Progenitor cell of endocrine pancreas (in vitro differentiated cells): ENCODE data around the gene RBM8A. TPM values are rescaled to one million over a fixed set of nuclear protein-coding genes. Genes with fewer than 3 reads are reported as not detected.

Experiments used
- DNase-seq: peaks from one replicate; pipeline ENCODE4 v3.0.0; 2021; ENCODE audit warnings: low spot score; ENCODE audit not compliant: unreplicated experiment
- H3K27ac Mint-ChIP-seq: 2 replicates; pipeline ENCODE4 v1.8.0; 2021; ENCODE audit warnings: mild to moderate bottlenecking, moderate library complexity, mixed read lengths
- H3K27me3 Mint-ChIP-seq: 2 replicates; pipeline ENCODE4 v1.8.0; 2021; ENCODE audit warnings: mixed read lengths
- H3K36me3 Mint-ChIP-seq: 2 replicates; pipeline ENCODE4 v1.8.0; 2022; ENCODE audit warnings: mixed read lengths; ENCODE audit not compliant: insufficient read depth
- H3K4me1 Mint-ChIP-seq: 2 replicates; pipeline ENCODE4 v1.8.0; 2021; ENCODE audit warnings: low read depth, mixed read lengths
- H3K4me3 Mint-ChIP-seq: 2 replicates; pipeline ENCODE4 v1.8.0; 2021; ENCODE audit warnings: low read depth, mild to moderate bottlenecking, moderate library complexity, mixed read lengths
- H3K9me3 Mint-ChIP-seq: 2 replicates; pipeline ENCODE4 v1.8.0; 2021; ENCODE audit warnings: low read depth, mixed read lengths
- total RNA-seq: library from RNA; stranded (reverse); gene quantifications from 2 replicates; pipeline ENCODE4 v1.2.1, GENCODE V29; 2021
- TF ChIP-seq, protein P1 (sequence below): fragments of 200-600 bp; sonication (generic); IDR thresholded peaks from one replicate; pipeline ENCODE4 v1.5.0; 2021; ENCODE audit warnings: antibody characterized with exemption, mild to moderate bottlenecking; ENCODE audit not compliant: unreplicated experiment

RBM8A gene
- total RNA-seq, 1 donor from 2014 or later: 173 TPM

DNA sequence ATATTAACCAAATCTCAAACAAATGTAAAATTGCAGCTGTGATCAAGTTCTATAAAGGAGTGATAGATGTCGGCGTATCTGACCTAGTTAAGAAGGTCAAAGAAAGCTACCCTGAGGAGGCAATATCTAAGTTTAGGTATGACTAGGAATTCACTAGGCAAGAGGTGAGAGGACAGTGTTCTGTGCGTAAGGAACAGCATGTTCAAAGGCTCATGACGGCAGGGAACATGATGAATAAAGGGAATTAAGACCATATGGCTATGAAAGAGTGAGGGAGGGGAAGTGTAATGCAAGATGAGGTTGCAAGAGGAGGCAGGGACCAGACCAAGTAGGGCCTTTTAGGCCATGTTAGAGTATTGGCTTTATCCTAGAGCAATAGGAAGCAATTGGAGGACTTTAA is 21.9 kb upstream of the RBM8A start:
- Mint-ChIP-seq H3K36me3 (no peaks in the 10 kb centered on the region), H3K4me1 (peaks cover 2% of the 10 kb centered on the region), H3K9me3 (no peaks in the 10 kb centered on the region), H3K27ac (no peak overlapping the region), H3K4me3 (no peak overlapping the region), H3K27me3 (peaks cover 29% of the 10 kb centered on the region)
- TF ChIP-seq, protein P1, sequence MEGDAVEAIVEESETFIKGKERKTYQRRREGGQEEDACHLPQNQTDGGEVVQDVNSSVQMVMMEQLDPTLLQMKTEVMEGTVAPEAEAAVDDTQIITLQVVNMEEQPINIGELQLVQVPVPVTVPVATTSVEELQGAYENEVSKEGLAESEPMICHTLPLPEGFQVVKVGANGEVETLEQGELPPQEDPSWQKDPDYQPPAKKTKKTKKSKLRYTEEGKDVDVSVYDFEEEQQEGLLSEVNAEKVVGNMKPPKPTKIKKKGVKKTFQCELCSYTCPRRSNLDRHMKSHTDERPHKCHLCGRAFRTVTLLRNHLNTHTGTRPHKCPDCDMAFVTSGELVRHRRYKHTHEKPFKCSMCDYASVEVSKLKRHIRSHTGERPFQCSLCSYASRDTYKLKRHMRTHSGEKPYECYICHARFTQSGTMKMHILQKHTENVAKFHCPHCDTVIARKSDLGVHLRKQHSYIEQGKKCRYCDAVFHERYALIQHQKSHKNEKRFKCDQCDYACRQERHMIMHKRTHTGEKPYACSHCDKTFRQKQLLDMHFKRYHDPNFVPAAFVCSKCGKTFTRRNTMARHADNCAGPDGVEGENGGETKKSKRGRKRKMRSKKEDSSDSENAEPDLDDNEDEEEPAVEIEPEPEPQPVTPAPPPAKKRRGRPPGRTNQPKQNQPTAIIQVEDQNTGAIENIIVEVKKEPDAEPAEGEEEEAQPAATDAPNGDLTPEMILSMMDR: no peak
- DNase-seq: no peak

DNA sequence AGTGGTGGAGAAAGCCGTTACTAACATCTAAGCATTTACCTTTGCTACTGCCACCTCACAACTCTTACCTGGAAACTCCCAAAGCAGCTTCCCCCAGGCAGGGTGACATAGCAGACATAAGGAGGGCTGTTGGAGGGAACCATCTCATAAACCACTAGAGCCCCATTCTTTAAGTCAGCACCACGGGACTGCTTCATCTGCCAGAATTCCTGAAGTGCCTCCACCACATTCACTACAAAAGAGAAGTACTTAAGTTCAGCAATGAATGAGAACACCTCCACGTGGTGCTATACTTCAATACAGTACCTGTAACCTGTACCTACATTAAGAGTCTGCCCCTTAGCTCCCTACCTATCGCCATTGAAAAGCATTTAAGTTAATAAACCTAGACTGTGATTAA is 20.3 kb upstream of the RBM8A start:
- DNase-seq: no peak
- TF ChIP-seq, protein P1: no peak
- H3K27ac Mint-ChIP-seq: no peak overlapping the region
- H3K27me3 Mint-ChIP-seq: peaks cover 26% of the 10 kb centered on the region
- H3K4me3 Mint-ChIP-seq: no peak overlapping the region
- no peaks in the 10 kb centered on the region for H3K9me3 Mint-ChIP-seq
- H3K4me1 Mint-ChIP-seq: no peaks in the 10 kb centered on the region
- H3K36me3 Mint-ChIP-seq: no peaks in the 10 kb centered on the region

DNA sequence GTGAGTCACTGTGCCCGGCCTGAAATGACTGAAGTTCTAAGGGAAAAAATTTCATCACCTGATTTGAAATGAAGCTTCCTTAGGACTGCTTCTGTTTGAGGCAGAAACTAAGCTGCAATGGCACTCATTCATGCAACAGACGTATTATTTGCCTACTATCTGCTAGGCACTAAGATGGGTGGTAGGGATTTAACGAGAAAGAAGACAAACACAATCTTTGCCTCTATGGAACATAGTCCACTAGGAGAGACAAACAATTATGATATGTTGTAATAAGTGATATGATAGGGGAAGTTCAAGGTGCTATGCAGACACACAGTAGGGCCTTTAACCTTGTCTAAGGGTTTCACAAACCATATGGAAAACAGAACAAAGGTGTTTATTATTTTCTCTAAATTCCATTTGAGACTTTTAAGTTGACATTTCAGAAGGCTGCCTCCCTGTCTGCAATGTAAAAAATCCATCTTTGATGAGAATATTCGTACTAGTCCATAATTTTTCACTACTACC is 19.2 kb upstream of the RBM8A start:
- peaks cover 23% of the 10 kb centered on the region for H3K27me3 Mint-ChIP-seq
- H3K9me3 Mint-ChIP-seq: no peaks in the 10 kb centered on the region
- TF ChIP-seq, protein P1: no peak
- no peaks in the 10 kb centered on the region for H3K36me3 Mint-ChIP-seq
- no peaks in the 10 kb centered on the region for H3K4me1 Mint-ChIP-seq
- DNase-seq: no peak
- H3K27ac Mint-ChIP-seq: no peak overlapping the region
- H3K4me3 Mint-ChIP-seq: no peak overlapping the region

DNA sequence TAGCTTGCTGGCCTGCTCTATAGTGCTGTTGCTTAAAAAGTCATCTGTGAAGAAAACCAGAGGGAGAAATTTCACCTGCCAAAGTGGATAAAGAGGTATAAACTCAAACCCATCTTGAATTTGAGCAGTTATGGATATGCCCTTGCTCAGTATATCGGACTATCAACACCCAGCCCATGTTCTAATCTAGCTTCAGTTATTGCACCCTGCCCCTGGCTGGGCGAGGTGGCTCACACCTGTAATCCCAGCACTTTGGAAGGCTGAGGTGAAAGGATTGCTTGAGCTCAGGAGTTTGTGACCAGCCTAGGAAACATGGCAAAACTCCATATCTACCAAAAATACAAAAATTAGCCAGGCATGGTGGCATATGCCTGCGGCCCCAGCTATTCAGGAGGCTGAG is 17.2 kb upstream of the RBM8A start:
- no peaks in the 10 kb centered on the region for H3K9me3 Mint-ChIP-seq
- TF ChIP-seq, protein P1: no peak

DNA sequence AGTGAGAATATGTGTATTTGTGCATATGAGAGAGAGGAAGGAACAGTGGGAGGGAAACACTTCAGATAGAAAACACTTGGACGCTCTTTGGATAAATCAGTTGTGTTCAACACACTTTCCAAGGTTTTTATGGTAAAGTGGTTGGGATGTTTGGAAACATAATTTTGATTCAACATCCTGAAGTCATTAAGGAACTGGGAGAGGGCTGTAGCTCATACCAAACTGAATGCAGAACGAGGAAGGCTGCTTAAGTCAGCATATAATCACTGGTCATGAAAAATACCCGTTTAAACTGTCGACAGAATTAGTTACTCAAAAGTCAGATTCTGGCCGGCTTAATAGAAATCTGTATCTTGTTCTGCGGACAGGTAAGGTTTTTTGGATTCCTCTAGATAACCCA is 15.6 kb upstream of the RBM8A start:
- no peaks in the 10 kb centered on the region for H3K4me1 Mint-ChIP-seq
- H3K27ac Mint-ChIP-seq: no peak overlapping the region
- H3K36me3 Mint-ChIP-seq: no peaks in the 10 kb centered on the region
- no peaks in the 10 kb centered on the region for H3K9me3 Mint-ChIP-seq
- TF ChIP-seq, protein P1: no peak
- DNase-seq: no peak
- peaks cover 10% of the 10 kb centered on the region for H3K27me3 Mint-ChIP-seq
- no peak overlapping the region for H3K4me3 Mint-ChIP-seq

More for the DNA sequence above, 17.2 kb upstream of the RBM8A start:
- no peak overlapping the region for H3K27ac Mint-ChIP-seq
- no peaks in the 10 kb centered on the region for H3K36me3 Mint-ChIP-seq
- H3K4me1 Mint-ChIP-seq: no peaks in the 10 kb centered on the region
- peaks cover 17% of the 10 kb centered on the region for H3K27me3 Mint-ChIP-seq
- DNase-seq: no peak
- H3K4me3 Mint-ChIP-seq: no peak overlapping the region
